NCI-H446 treated with DMSO at 0.1 percent for 48 hours (cell line): ENCODE measurements around the gene HASPIN.

Experiments used
- DNase-seq: peaks from one replicate; lab custom pipeline; 2025; lab: John Stamatoyannopoulos, UW

The HASPIN gene

DNA sequence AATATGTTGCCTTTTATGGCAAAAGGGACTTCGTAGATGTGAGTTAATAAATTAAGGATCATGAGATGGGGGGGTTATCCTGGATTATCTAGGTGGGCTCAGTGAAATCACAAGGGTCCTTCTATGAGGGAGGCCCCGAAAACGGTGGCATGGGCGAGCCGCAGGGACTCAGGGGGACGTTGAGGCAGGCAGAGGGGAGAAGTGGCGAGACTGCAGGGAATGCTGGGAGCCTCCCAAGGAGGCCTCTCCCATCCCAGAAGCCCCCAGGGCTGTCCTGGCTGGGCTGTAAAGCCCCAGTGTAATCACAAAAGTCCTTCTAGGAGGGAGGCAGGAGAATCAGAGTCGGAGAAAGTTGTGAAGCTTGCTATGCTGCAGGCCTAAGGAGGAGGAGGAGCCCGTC, 42.3 kb downstream of the HASPIN start:
- DNase-seq, result no peak

DNA sequence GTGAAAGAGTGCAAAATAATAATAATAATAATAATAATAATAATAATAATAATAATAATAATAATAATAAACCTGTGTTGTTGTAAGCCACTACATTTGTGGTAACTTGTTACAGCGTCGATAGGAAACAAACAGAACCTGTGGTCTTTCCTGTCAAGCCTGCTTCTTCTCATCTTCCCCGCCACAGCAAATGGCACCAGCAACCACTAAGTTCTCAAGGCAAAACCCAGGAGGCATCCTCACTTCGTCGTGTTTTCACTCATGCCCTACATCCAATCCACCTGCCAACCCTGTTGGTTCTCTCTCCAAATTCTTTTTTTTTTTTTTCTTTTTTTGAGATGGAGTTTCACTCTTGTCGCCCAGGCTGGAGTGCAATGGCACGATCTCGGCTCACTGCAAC, 43.1 kb downstream of the HASPIN start:
- DNase-seq, result no peak

DNA sequence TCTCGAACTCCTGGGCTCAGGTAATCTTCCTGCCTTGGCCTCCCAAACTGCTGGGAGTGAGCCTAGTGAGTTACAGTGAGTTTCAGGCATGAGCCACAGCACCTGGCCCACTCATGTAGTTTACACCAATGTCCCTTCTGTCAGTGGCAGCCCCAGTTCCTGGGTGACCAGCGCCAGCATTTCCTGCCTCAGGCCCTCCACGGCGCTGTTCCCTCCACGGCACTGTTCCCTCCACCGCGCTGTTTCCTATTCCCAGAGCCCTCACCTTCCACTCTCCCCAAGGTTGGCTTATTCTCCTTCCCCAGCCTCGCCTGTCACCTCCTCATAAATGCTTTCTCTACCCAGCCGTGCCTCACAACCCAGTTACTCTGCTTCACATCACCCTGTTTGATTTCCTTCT, 44.6 kb downstream of the HASPIN start:
- no peak for DNase-seq

- no peak for DNase-seq
These were observed 45.1 kb downstream of the HASPIN start for GRCh38 chr17:3768769-3769168.

DNA sequence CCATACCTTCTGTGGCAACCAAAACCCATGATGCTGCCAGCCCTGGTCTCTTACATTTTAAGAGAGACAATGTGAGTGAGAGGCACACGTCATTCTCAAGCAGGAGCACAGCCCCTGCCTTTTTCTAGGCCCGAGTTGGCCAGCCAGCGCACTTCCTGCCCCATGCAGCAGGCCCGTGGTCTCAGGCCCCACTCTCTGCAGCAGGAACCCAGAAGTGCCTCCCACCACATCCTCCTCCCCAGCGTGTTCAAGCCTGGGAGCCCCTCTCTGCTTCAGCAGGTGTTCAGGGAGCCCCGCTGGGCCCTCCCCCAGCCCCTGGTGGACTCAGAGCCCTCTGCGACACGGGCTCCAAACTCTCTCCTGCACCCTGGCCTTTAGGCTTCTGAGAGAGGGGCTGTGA, 46.8 kb downstream of the HASPIN start:
- no peak for DNase-seq

GRCh38 chr17:3771140-3771539, 47.4 kb downstream of the HASPIN start:
- DNase-seq, result no peak

GRCh38 chr17:3772764-3773163, 49.1 kb downstream of the HASPIN start:
- no peak for DNase-seq

- DNase-seq, result no peak
These were observed 49.8 kb downstream of the HASPIN start for GRCh38 chr17:3773511-3773910.

- no peak for DNase-seq
These were observed 50.3 kb downstream of the HASPIN start for GRCh38 chr17:3773966-3774365.
